GM23338 (cell line): Measurements from ENCODE around the gene ETNK1. TPM values are rescaled to one million over a fixed set of nuclear protein-coding genes. Genes with fewer than 3 reads are reported as not detected.
"Not testable (repeated sequence)": the region's sequence is repeated elsewhere in the genome, so short reads cannot be mapped to it uniquely, and the experiment has no call there.

Source experiments
- ATAC-seq: fragments of 200-7000 bp; cut with Tn5 transposase; 3 replicates; pipeline ENCODE4 v1.9.1; 2020
- DNase-seq: peaks from one replicate; pipeline ENCODE4 v3.0.0-alpha.2; 2015; ENCODE audit warnings: low spot score
- H2AFZ ChIP-seq: fragments of 200-600 bp; sonication (generic); 2 replicates; pipeline ENCODE4 v1.8.0; 2016; ENCODE audit warnings: antibody characterized with exemption, mild to moderate bottlenecking, moderate library complexity
- H3F3A ChIP-seq: fragments of 200-600 bp; sonication (generic); replicated peaks from 2 replicates; pipeline ENCODE4 v1.8.0; 2017; ENCODE audit warnings: antibody characterized with exemption, mixed run types, low read depth
- H3K27ac ChIP-seq: fragments of 200-600 bp; sonication (generic); 2 replicates; pipeline ENCODE4 v1.6.1; 2016; ENCODE audit warnings: low read depth
- H3K27me3 ChIP-seq: fragments of 200-600 bp; sonication (generic); 2 replicates; pipeline ENCODE4 v1.8.0; 2016; ENCODE audit warnings: mild to moderate bottlenecking, mixed run types, moderate library complexity; ENCODE audit not compliant: insufficient read depth
- H3K36me3 ChIP-seq: fragments of 200-600 bp; sonication (generic); 2 replicates; pipeline ENCODE4 v1.8.0; 2016; ENCODE audit warnings: mild to moderate bottlenecking; ENCODE audit not compliant: insufficient read depth
- H3K4me1 ChIP-seq: fragments of 200-600 bp; sonication (generic); 2 replicates; pipeline ENCODE4 v1.8.0; 2016; ENCODE audit warnings: mild to moderate bottlenecking, moderate library complexity; ENCODE audit not compliant: insufficient read depth
- H3K4me2 ChIP-seq: fragments of 200-600 bp; sonication (generic); 2 replicates; pipeline ENCODE4 v1.7.1; 2017; ENCODE audit warnings: mixed run types
- H3K4me3 ChIP-seq: fragments of 200-600 bp; sonication (generic); 2 replicates; pipeline ENCODE4 v1.6.1; 2016; ENCODE audit warnings: mixed run types
- H3K79me2 ChIP-seq: fragments of 200-600 bp; sonication (generic); replicated peaks from 2 replicates; pipeline ENCODE4 v1.8.0; 2017; ENCODE audit warnings: mild to moderate bottlenecking; ENCODE audit not compliant: insufficient read depth
- H3K9me2 ChIP-seq: fragments of 200-600 bp; sonication (generic); 2 replicates; pipeline ENCODE4 v1.8.0; 2017; ENCODE audit not compliant: insufficient read depth
- H4K20me1 ChIP-seq: fragments of 200-600 bp; sonication (generic); replicated peaks from 2 replicates; pipeline ENCODE4 v1.8.0; 2017; ENCODE audit warnings: mild to moderate bottlenecking; ENCODE audit not compliant: insufficient read depth
- H3K27ac Mint-ChIP-seq: 2 replicates; pipeline ENCODE4 v1.8.0; 2020; ENCODE audit warnings: inconsistent platforms, mild to moderate bottlenecking, moderate library complexity, mixed read lengths
- H3K27me3 Mint-ChIP-seq: 3 replicates; pipeline ENCODE4 v1.8.0; 2022; ENCODE audit warnings: low read depth, mild to moderate bottlenecking, moderate library complexity, mixed read lengths, inconsistent platforms; ENCODE audit not compliant: insufficient read depth, poor library complexity
- H3K36me3 Mint-ChIP-seq: 3 replicates; pipeline ENCODE4 v1.8.0; 2021; ENCODE audit warnings: low read depth, mild to moderate bottlenecking, inconsistent platforms, moderate library complexity, mixed read lengths
- H3K4me1 Mint-ChIP-seq: 3 replicates; pipeline ENCODE4 v1.8.0; 2020; ENCODE audit warnings: mild to moderate bottlenecking, inconsistent platforms, mixed read lengths
- H3K4me3 Mint-ChIP-seq: 3 replicates; pipeline ENCODE4 v1.8.0; 2021; ENCODE audit warnings: moderate library complexity, mild to moderate bottlenecking, inconsistent platforms, mixed read lengths
- H3K9me3 Mint-ChIP-seq: 3 replicates; pipeline ENCODE4 v1.8.0; 2020; ENCODE audit warnings: moderate library complexity, mild to moderate bottlenecking, inconsistent platforms, mixed read lengths
- CREB1 ChIP-seq: fragments of 250-450 bp; sonication (Bioruptor Pico); IDR thresholded peaks from 2 replicates; pipeline ENCODE4 v1.5.0; 2020; ENCODE audit warnings: low read depth, mild to moderate bottlenecking, moderate library complexity
- EZH2 ChIP-seq: fragments of 200-600 bp; sonication (generic); IDR thresholded peaks from one replicate; pipeline ENCODE4 v1.8.0; 2017; ENCODE audit warnings: antibody characterized with exemption, mild to moderate bottlenecking, low read depth; ENCODE audit not compliant: unreplicated experiment
- EZH2phosphoT487 ChIP-seq: fragments of 200-600 bp; sonication (generic); IDR thresholded peaks from one replicate; pipeline ENCODE4 v1.8.1; 2018; ENCODE audit warnings: antibody characterized with exemption; ENCODE audit not compliant: unreplicated experiment
- POLR2AphosphoS5 ChIP-seq: IDR thresholded peaks from 2 replicates; pipeline ENCODE4 v1.6.1; 2016; ENCODE audit warnings: antibody characterized with exemption, low read depth
- STAT1 ChIP-seq: IDR thresholded peaks from one replicate; pipeline ENCODE4 v1.6.1; 2016; ENCODE audit warnings: antibody characterized with exemption; ENCODE audit not compliant: unreplicated experiment
- ZNF331 ChIP-seq: fragments of 250-450 bp; sonication (Bioruptor Pico); IDR thresholded peaks from 2 replicates; pipeline ENCODE4 v1.5.0; 2020; ENCODE audit warnings: low read depth, mild to moderate bottlenecking, moderate library complexity
- polyA plus RNA-seq: library from polyadenylated mRNA; unstranded; fragments of >200 nt; fragmentation: Nextera tagmentation; extraction: Ambion mirVana; gene quantifications from 2 replicates; pipeline ENCODE4 v1.2.1, GENCODE V29; 2016
- total RNA-seq: library from RNA; depleted of rRNA; stranded (reverse); fragments of >200 nt; shearing (Covaris generic); gene quantifications from 2 replicates; pipeline ENCODE4 v1.2.3, GENCODE V29; 2014
- TF ChIP-seq, protein P1 (sequence below): fragments of 250-450 bp; sonication (Bioruptor Pico); IDR thresholded peaks from 2 replicates; pipeline ENCODE4 v1.5.0; 2020; ENCODE audit warnings: mild to moderate bottlenecking, moderate library complexity
- TF ChIP-seq, protein P2 (sequence below): IDR thresholded peaks from 2 replicates; pipeline ENCODE4 v1.6.1; 2016; ENCODE audit warnings: antibody characterized with exemption

ETNK1 gene
- total and polyA plus RNA-seq, 2 experiments from 2014 or later: 41.9 to 101 TPM

DNA sequence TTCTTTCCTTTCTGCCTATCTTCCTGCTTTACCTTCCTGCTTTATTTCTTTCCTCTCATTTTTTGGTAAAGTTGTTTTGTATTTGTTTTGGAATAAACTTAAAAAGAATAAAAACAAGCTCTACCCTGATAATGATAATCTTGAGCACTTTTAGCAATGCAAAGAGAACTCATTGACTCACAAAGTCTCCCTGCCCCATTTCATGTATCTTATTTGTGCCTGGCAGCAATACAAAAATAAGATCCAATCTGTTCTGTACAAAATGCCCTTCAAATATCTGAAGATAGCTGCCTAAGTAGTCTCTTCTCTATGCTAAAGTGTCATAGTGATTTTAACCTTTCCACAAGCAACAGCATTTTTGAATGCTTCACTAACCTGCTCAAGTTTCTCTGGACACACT lies 31.1 kb upstream of the ETNK1 start (continued):
- TF ChIP-seq, protein P1, sequence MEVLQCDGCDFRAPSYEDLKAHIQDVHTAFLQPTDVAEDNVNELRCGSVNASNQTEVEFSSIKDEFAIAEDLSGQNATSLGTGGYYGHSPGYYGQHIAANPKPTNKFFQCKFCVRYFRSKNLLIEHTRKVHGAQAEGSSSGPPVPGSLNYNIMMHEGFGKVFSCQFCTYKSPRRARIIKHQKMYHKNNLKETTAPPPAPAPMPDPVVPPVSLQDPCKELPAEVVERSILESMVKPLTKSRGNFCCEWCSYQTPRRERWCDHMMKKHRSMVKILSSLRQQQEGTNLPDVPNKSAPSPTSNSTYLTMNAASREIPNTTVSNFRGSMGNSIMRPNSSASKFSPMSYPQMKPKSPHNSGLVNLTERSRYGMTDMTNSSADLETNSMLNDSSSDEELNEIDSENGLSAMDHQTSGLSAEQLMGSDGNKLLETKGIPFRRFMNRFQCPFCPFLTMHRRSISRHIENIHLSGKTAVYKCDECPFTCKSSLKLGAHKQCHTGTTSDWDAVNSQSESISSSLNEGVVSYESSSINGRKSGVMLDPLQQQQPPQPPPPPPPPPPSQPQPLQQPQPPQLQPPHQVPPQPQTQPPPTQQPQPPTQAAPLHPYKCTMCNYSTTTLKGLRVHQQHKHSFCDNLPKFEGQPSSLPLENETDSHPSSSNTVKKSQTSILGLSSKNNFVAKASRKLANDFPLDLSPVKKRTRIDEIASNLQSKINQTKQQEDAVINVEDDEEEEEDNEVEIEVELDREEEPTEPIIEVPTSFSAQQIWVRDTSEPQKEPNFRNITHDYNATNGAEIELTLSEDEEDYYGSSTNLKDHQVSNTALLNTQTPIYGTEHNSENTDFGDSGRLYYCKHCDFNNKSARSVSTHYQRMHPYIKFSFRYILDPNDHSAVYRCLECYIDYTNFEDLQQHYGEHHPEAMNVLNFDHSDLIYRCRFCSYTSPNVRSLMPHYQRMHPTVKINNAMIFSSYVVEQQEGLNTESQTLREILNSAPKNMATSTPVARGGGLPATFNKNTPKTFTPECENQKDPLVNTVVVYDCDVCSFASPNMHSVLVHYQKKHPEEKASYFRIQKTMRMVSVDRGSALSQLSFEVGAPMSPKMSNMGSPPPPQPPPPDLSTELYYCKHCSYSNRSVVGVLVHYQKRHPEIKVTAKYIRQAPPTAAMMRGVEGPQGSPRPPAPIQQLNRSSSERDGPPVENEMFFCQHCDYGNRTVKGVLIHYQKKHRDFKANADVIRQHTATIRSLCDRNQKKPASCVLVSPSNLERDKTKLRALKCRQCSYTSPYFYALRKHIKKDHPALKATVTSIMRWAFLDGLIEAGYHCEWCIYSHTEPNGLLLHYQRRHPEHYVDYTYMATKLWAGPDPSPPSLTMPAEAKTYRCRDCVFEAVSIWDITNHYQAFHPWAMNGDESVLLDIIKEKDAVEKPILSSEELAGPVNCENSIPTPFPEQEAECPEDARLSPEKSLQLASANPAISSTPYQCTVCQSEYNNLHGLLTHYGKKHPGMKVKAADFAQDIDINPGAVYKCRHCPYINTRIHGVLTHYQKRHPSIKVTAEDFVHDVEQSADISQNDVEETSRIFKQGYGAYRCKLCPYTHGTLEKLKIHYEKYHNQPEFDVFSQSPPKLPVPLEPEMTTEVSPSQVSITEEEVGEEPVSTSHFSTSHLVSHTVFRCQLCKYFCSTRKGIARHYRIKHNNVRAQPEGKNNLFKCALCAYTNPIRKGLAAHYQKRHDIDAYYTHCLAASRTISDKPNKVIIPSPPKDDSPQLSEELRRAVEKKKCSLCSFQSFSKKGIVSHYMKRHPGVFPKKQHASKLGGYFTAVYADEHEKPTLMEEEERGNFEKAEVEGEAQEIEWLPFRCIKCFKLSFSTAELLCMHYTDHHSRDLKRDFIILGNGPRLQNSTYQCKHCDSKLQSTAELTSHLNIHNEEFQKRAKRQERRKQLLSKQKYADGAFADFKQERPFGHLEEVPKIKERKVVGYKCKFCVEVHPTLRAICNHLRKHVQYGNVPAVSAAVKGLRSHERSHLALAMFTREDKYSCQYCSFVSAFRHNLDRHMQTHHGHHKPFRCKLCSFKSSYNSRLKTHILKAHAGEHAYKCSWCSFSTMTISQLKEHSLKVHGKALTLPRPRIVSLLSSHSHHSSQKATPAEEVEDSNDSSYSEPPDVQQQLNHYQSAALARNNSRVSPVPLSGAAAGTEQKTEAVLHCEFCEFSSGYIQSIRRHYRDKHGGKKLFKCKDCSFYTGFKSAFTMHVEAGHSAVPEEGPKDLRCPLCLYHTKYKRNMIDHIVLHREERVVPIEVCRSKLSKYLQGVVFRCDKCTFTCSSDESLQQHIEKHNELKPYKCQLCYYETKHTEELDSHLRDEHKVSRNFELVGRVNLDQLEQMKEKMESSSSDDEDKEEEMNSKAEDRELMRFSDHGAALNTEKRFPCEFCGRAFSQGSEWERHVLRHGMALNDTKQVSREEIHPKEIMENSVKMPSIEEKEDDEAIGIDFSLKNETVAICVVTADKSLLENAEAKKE (CRISPR knock-in tag): no peak
- TF ChIP-seq CREB1 (CRISPR knock-in tag) (no peak), EZH2phosphoT487 (no peak), EZH2 (no peak), ZNF331 (CRISPR knock-in tag) (no peak), STAT1 (no peak), POLR2AphosphoS5 (no peak)
- TF ChIP-seq, protein P2, sequence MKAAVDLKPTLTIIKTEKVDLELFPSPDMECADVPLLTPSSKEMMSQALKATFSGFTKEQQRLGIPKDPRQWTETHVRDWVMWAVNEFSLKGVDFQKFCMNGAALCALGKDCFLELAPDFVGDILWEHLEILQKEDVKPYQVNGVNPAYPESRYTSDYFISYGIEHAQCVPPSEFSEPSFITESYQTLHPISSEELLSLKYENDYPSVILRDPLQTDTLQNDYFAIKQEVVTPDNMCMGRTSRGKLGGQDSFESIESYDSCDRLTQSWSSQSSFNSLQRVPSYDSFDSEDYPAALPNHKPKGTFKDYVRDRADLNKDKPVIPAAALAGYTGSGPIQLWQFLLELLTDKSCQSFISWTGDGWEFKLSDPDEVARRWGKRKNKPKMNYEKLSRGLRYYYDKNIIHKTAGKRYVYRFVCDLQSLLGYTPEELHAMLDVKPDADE: no peak

DNA sequence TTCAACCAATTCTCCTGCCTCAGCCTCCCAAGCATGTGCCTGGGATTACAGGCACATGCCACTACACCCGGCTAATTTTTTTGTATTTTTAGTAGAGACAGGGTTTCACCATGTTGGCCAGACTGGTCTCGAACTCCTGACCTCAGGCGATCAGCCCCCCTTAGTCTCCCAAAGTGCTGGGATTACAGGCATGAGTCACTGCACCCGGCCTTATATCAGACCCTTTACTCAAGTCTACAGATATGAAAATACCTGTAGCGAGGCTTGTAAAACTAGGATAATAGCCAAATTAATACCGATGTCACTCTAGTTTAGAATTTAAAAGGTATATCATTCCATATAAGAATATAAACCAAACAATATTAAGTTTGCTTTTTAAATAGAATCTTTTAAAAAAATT lies 27.4 kb upstream of the ETNK1 start:
- not testable (repeated sequence) for H3K4me3 ChIP-seq, H3K36me3 ChIP-seq, H3K27me3 Mint-ChIP-seq, H3K27ac Mint-ChIP-seq, H2AFZ ChIP-seq, H3K4me3 Mint-ChIP-seq, H3K27ac ChIP-seq, H3K9me3 Mint-ChIP-seq, H3K9me2 ChIP-seq, H3K4me2 ChIP-seq, H3F3A ChIP-seq, DNase-seq, H3K36me3 Mint-ChIP-seq, H3K27me3 ChIP-seq, H4K20me1 ChIP-seq, H3K4me1 Mint-ChIP-seq, ATAC-seq, H3K4me1 ChIP-seq, H3K79me2 ChIP-seq
